Activated naive CD4-positive, alpha-beta T cell treated with anti-CD3 and anti-CD28 coated beads, Interleukin-2, amount 50 U/mL, for 24 hours (primary cell): ENCODE results near the gene SLC35B2.

Experiments
- H3K27ac Mint-ChIP-seq: one replicate; pipeline ENCODE4 v1.8.0; 2021; ENCODE audit warnings: mild to moderate bottlenecking, mixed read lengths
- H3K27me3 Mint-ChIP-seq: one replicate; pipeline ENCODE4 v1.8.0; 2021; ENCODE audit warnings: mixed read lengths
- H3K36me3 Mint-ChIP-seq: one replicate; pipeline ENCODE4 v1.8.0; 2021; ENCODE audit warnings: mixed read lengths
- H3K4me1 Mint-ChIP-seq: one replicate; pipeline ENCODE4 v1.8.0; 2021; ENCODE audit warnings: mixed read lengths
- H3K4me3 Mint-ChIP-seq: one replicate; pipeline ENCODE4 v1.8.0; 2021; ENCODE audit warnings: mild to moderate bottlenecking, mixed read lengths
- H3K9me3 Mint-ChIP-seq: one replicate; pipeline ENCODE4 v1.8.0; 2021; ENCODE audit warnings: mixed read lengths

SLC35B2 gene

DNA sequence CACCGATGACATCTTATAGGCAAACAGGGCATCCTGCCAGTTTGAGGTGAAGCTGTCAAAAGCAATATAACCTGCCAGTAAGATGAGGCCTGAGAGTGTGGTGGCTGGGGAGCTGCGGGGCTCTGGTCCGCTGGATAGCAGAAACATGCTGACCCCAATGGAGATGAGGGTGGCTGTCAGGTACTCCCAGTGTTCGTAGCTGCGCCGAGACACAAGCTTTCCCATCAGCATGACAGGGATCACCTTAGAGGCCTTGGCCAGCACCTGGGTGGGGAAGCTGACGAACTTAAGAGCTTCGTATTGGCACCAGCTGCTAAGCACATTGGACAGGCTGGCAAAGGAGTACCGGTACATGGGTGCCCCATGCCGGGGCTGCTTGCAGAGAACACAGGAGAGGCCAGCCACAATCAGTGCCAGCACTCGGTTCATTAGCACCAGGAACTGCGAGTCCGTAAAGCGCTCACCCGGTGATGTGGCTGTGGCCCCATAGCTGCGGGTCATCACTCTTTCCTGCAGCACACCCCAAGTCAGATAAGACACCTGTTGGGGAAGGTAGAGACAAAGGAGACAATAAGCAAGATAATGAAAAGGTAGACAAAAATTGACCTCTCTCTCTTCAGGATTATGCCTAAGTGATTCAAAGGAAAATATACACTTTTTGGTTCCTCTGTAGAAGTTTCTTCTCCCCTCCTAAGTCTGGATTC, 2.1 kb downstream of the SLC35B2 start:
- Mint-ChIP-seq H3K27me3 (no peaks in the 10 kb centered on the region), H3K27ac (peak overlapping the region; percentile 85), H3K4me3 (peak overlapping the region; percentile 90), H3K9me3 (no peaks in the 10 kb centered on the region), H3K4me1 (peaks cover 73% of the 10 kb centered on the region), H3K36me3 (peaks cover 36% of the 10 kb centered on the region)

DNA sequence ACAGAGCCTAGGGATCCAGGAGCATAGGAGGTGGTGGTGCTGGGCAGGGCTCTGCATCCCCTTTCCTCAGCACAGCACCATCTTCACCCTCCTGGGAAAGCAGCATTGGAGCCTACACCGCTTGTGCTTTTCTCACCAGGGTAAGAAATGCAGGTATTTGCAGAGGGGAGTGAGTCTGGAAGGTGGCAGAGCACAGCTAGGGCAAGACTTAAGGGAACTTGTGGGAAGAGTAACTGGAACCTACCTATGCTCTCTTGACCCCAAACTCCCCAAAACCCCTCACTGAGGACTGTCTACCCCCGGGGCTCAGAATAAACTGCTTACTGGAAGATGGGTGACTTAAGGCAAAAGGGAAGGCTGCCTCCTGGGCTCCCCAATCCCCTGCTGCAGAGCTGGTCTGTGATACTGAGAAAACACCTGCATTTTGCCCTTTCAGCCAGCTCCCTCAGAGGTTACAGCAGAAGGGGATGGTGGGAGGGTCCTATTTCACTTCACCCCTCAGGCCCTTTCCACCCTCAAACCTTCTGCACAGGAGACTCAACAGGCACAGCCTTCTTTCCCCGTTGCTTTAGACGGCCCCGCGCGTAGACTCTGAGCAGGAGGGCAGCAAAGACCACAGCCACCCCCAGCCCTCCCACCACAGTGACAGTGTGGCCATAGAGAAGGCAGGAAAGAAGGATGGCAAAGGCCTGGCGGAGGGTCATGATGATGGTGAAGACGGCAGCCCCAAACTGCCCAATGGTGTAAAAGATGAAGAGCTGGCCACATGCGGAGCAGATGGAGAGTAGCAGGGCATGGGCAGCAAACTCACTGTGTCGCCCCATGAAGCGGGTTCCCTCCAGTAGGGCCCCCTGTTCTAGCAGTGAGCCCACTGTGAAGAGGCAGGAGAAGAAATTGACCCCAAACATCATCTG, 2.9 kb downstream of the SLC35B2 start:
- no peaks in the 10 kb centered on the region for H3K27me3 Mint-ChIP-seq
- H3K36me3 Mint-ChIP-seq, result peaks cover 44% of the 10 kb centered on the region
- no peaks in the 10 kb centered on the region for H3K9me3 Mint-ChIP-seq
- H3K27ac Mint-ChIP-seq, result peak overlapping the region; percentile 85
- peaks cover 80% of the 10 kb centered on the region for H3K4me1 Mint-ChIP-seq
- peak overlapping the region; percentile 90 for H3K4me3 Mint-ChIP-seq

DNA sequence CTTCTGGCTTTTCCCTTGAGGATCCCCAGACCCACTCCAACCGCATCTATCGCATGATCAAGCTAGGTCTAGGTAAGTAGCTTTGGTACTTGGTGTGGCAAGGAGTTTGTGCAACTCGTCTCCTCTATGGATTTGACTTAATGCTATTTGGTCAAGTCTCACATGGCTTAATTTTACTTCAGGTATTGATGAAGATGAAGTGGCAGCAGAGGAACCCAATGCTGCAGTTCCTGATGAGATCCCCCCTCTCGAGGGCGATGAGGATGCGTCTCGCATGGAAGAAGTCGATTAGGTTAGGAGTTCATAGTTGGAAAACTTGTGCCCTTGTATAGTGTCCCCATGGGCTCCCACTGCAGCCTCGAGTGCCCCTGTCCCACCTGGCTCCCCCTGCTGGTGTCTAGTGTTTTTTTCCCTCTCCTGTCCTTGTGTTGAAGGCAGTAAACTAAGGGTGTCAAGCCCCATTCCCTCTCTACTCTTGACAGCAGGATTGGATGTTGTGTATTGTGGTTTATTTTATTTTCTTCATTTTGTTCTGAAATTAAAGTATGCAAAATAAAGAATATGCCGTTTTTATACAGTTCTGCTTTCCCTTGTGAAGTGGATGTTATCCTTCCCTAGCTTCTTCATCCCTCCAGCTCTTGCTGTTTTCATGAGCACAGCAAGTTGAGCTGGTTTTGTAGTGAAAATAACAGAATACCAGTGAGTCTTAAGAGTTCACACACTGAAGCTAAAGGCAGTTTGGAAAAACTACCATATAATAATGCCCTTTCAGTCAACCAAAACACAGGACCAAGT, 3.8 kb downstream of the SLC35B2 start:
- H3K4me1 Mint-ChIP-seq, result peaks cover 79% of the 10 kb centered on the region
- H3K4me3 Mint-ChIP-seq, result peak overlapping the region; percentile 99
- no peaks in the 10 kb centered on the region for H3K27me3 Mint-ChIP-seq
- no peaks in the 10 kb centered on the region for H3K9me3 Mint-ChIP-seq
- peaks cover 51% of the 10 kb centered on the region for H3K36me3 Mint-ChIP-seq
- H3K27ac Mint-ChIP-seq, result peak overlapping the region; percentile 100

DNA sequence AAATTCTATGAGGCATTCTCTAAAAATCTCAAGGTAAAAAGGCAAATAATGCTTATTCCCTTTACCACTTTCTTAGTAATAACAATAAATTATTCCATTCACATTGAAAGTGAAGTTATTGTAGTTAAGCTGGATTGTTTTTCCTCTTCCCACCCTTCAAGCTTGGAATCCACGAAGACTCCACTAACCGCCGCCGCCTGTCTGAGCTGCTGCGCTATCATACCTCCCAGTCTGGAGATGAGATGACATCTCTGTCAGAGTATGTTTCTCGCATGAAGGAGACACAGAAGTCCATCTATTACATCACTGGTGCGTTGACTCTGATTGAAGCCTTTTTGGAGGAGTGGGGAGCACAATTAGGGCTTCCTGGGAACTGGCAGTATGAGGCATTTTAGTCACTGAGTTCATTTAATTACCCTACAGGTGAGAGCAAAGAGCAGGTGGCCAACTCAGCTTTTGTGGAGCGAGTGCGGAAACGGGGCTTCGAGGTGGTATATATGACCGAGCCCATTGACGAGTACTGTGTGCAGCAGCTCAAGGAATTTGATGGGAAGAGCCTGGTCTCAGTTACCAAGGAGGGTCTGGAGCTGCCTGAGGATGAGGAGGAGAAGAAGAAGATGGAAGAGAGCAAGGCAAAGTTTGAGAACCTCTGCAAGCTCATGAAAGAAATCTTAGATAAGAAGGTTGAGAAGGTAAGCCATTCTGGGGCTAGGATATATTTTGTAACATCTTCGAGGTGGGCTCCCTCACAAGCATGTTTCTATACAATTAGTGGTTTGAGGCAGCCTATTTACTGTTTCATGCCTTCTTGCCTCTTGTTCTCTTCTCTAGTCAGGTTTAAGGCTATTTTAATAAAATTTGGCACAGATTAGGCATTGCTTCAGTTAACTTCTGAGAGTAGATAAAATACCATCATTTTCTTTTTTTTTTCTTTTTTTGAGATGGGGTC, 5.5 kb downstream of the SLC35B2 start:
- Mint-ChIP-seq H3K9me3 (no peaks in the 10 kb centered on the region), H3K27me3 (peaks cover 2% of the 10 kb centered on the region), H3K27ac (peak overlapping the region; percentile 100), H3K36me3 (peaks cover 61% of the 10 kb centered on the region), H3K4me3 (peak overlapping the region; percentile 99), H3K4me1 (peaks cover 70% of the 10 kb centered on the region)

DNA sequence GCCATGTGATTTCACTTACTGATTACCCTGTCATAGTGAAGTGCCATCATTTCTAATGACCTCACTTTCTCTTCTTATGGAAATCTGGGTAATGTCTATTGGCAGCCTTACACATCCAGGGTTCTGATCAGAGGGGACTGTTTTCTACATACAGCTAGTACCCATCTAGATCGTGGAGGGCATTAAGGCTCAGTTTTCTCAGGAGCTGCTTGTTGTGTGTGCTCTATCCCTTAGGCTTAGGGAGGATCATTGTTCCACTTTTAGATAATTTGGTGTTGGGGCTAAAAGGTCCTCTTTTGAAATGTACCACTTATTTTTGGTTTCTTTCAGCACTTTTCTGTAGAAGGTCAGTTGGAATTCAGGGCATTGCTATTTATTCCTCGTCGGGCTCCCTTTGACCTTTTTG, 6.6 kb downstream of the SLC35B2 start:
- Mint-ChIP-seq H3K27ac (peak overlapping the region; percentile 100), H3K27me3 (peaks cover 2% of the 10 kb centered on the region), H3K4me1 (peaks cover 61% of the 10 kb centered on the region), H3K9me3 (no peaks in the 10 kb centered on the region), H3K4me3 (peak overlapping the region; percentile 99), H3K36me3 (peaks cover 61% of the 10 kb centered on the region)

DNA sequence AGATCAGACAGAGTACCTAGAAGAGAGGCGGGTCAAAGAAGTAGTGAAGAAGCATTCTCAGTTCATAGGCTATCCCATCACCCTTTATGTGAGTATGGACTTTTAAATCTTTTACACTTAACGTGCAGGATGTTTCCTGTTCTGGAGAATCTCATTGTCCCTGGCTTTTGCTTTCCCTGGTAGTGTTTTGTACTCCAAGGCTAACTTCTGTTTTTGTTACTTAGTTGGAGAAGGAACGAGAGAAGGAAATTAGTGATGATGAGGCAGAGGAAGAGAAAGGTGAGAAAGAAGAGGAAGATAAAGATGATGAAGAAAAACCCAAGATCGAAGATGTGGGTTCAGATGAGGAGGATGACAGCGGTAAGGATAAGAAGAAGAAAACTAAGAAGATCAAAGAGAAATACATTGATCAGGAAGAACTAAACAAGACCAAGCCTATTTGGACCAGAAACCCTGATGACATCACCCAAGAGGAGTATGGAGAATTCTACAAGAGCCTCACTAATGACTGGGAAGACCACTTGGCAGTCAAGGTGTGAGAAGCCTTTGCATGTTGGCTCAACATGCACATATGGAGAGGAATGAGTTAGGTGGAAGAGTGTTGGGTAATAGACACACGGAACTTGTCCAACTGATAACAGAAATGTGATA, 7.1 kb downstream of the SLC35B2 start:
- Mint-ChIP-seq H3K27ac (peak overlapping the region; percentile 100), H3K27me3 (peaks cover 2% of the 10 kb centered on the region), H3K36me3 (peaks cover 61% of the 10 kb centered on the region), H3K4me1 (peaks cover 61% of the 10 kb centered on the region), H3K9me3 (no peaks in the 10 kb centered on the region), H3K4me3 (peak overlapping the region; percentile 99)

DNA sequence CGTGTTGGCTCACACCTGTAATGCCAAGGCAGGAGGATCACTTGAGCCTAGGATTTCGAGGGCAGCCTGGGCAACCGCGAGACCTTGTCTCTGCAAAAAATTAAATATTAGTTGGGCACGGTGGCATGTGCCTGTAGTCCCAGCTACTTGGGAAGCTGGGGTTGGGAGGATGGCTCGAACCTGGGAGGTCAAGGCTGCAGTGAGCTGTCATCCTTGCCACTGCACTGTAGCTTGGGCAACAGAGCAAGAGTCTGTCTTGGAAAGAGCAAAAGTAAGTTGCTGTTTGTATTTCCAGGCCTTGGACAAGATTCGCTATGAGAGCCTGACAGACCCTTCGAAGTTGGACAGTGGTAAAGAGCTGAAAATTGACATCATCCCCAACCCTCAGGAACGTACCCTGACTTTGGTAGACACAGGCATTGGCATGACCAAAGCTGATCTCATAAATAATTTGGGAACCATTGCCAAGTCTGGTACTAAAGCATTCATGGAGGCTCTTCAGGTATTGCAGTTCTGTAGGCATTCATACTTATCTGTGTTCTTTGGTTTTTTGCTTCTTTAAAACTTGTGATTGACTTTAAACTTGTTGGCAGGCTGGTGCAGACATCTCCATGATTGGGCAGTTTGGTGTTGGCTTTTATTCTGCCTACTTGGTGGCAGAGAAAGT, 8.1 kb downstream of the SLC35B2 start:
- Mint-ChIP-seq H3K36me3 (peaks cover 57% of the 10 kb centered on the region), H3K4me3 (peak overlapping the region; percentile 99), H3K9me3 (no peaks in the 10 kb centered on the region), H3K27me3 (peaks cover 2% of the 10 kb centered on the region), H3K27ac (peak overlapping the region; percentile 100), H3K4me1 (peaks cover 54% of the 10 kb centered on the region)

DNA sequence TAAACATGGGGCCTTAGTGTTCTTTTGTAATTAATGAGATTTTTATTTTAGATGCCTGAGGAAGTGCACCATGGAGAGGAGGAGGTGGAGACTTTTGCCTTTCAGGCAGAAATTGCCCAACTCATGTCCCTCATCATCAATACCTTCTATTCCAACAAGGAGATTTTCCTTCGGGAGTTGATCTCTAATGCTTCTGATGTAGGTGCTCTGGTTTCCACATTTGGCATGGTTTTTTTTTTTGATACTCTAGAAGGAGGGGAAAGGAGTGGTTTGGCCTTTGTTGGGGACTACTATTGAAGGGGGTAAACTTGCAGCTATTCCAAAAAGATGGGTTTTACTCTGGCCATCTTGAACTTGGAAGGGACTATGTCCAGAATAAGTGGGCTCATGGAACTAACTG, 8.7 kb downstream of the SLC35B2 start:
- H3K36me3 Mint-ChIP-seq, result peaks cover 54% of the 10 kb centered on the region
- H3K9me3 Mint-ChIP-seq, result no peaks in the 10 kb centered on the region

DNA sequence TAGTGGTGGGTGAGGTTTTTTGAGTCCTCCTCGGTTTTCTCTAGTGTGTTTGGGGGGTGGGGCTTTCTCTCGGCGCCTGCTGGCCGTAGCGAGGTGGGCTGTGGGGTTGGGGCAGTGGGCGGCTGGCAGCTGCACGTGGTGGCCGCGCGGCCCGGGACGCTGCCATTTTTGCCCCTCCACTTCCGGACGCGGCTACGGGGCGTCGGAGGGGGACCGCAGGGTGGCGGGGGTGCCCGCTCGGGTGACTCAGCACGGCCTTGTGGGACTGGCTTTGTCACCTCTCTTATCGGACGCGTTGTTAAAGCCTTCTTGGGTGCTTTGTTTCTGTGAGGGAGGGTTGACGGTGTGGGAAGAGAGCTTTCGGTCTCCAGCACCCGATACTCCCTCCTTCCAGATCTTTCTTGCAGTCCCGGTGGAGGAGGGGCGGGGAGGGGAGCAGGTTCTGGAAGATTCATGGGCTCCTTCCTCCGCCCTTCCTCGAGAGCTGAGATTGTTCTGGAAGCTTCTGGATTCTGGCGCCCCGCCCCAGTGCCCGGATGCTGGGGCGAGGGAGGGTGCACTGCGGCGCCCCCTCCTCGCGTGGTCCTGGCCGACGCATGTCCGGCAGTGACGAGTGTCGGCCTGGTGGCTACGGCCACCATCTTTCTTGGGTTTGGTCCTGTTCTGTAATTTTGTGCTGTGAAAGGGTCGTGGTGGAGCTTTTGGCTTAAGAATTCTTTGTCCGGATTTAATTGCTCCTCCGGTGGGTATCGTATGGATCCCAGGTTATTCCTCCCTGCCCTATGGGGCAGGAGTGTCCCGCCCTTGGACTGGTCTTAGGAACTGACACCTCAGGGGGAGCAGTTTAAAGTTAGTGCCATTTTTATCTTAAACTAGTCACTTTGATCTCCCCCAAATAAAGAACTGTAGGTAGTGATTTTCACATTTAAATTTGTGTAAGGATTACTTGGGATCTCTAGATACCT, 9.7 kb downstream of the SLC35B2 start:
- peaks cover 45% of the 10 kb centered on the region for H3K36me3 Mint-ChIP-seq
- H3K27me3 Mint-ChIP-seq, result peaks cover 2% of the 10 kb centered on the region
- peaks cover 39% of the 10 kb centered on the region for H3K4me1 Mint-ChIP-seq
- H3K27ac Mint-ChIP-seq, result peak overlapping the region; percentile 100
- H3K9me3 Mint-ChIP-seq, result no peaks in the 10 kb centered on the region
- H3K4me3 Mint-ChIP-seq, result peak overlapping the region; percentile 99

More for the DNA sequence above, 8.7 kb downstream of the SLC35B2 start:
- Mint-ChIP-seq H3K4me1 (peaks cover 49% of the 10 kb centered on the region), H3K27ac (peak overlapping the region; percentile 100), H3K27me3 (peaks cover 2% of the 10 kb centered on the region), H3K4me3 (peak overlapping the region; percentile 99)

DNA sequence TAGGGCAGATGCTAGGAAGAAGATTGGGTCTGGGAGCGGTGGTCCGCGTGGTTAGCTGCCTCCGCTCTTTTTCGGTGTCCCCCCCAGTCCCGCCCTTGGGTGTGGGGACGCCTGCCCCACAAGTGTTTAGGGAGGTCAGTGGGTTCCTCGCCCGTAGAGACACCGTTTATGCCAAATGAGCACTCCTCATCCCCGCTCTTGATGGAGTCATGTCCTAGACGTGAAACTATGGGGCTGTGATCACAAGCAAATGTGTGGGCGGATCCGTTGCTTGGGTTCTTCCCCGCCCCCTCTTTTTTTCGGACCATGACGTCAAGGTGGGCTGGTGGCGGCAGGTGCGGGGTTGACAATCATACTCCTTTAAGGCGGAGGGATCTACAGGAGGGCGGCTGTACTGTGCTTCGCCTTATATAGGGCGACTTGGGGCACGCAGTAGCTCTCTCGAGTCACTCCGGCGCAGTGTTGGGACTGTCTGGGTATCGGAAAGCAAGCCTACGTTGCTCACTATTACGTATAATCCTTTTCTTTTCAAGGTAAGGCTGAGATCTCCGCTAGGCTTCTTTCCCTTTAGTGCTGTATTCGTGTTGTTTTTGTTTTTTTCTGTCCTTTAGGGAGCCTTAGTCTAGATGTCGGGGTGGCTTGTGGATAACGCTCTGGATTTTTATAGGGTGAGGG, 10.5 kb downstream of the SLC35B2 start, which contains the start of gene HSP90AB1:
TSS of gene HSP90AB1 (plus strand) at position 439 of the 675 bp plus-strand sequence. CDS start 1,529 bp downstream, outside the sequence.
- H3K4me3 Mint-ChIP-seq, result peak within 1 kb of the TSS; percentile 99
- no peaks in the 10 kb centered on the region for H3K9me3 Mint-ChIP-seq
- peaks cover 2% of the 10 kb centered on the region for H3K27me3 Mint-ChIP-seq
- H3K27ac Mint-ChIP-seq, result peak within 1 kb of the TSS; percentile 100
- peaks cover 33% of the 10 kb centered on the region for H3K4me1 Mint-ChIP-seq
- H3K36me3 Mint-ChIP-seq, result peaks cover 40% of the 10 kb centered on the region

DNA sequence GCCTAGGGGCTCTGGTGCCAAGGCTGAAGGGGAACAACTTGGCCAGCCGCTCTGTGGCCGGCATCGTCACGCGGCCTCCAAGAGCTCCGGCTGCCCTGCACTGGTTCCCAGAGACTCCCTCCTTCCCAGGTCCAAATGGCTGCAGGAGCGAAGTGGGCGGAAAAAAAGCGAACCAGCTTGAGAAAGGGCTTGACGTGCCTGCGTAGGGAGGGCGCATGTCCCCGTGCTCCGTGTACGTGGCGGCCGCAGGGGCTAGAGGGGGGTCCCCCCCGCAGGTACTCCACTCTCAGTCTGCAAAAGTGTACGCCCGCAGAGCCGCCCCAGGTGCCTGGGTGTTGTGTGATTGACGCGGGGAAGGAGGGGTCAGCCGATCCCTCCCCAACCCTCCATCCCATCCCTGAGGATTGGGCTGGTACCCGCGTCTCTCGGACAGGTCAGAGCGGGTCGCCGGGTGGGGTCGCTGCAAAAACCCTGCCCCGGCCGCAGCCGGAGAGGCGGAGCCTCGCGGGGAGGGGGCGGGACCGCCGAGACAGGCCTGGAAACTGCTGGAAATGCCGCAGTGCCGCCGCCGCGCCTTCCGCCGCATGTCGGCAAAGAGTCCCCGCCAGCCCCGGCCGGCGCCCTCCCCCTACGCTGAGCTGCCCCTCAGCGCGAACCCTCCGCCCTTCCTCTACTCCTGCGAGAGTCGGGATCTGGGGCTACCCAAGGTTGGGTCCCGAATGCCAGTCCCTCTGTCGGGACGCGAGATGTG, 11.2 kb downstream of the SLC35B2 start:
- no peaks in the 10 kb centered on the region for H3K9me3 Mint-ChIP-seq
- peak overlapping the region; percentile 100 for H3K27ac Mint-ChIP-seq
- peaks cover 34% of the 10 kb centered on the region for H3K36me3 Mint-ChIP-seq
- H3K27me3 Mint-ChIP-seq, result peaks cover 2% of the 10 kb centered on the region
- H3K4me3 Mint-ChIP-seq, result peak overlapping the region; percentile 99
- peaks cover 26% of the 10 kb centered on the region for H3K4me1 Mint-ChIP-seq
